Lower leg skin (tissue), 4 donors: ENCODE measurements around the gene TMEM43. TPM values are rescaled to one million over a fixed set of nuclear protein-coding genes. Genes with fewer than 3 reads are reported as not detected.

Source experiments
- DNase-seq, 2 donors: peaks; one replicate each; pipeline ENCODE4 v3.0.0-alpha.2; 2019; ENCODE audit warnings: low spot score in 2 of 2
- H3K4me3 ChIP-seq: fragments of 200-600 bp; sonication (generic); 2 replicates; pipeline ENCODE4 v1.5.1; 2017; ENCODE audit warnings: mild to moderate bottlenecking, low read depth; ENCODE audit not compliant: poor library complexity, severe bottlenecking
- POLR2A ChIP-seq, 2 donors: fragments of 450-650 bp; IDR thresholded peaks; one replicate each; pipeline ENCODE4 v1.6.1; 2016 to 2017; ENCODE audit warnings: antibody characterized with exemption in 2 of 2, mild to moderate bottlenecking in 1 of 2, moderate library complexity in 1 of 2
- WGBS, 2 donors: methylation state at CpG; one replicate each; pipeline ENCODE4 v1.1.5; 2018; 5-methylcytosine and 5-hydroxymethylcytosine counted together
- intact Hi-C: fragments of 100-400 bp; cut with DNase I; formaldehyde crosslinking; loops from one replicate; pipeline ENCODE4 v1.15.0; 2023; ENCODE audit warnings: low total_unique reads
- total RNA-seq, 4 donors: library from RNA; depleted of rRNA; stranded (reverse); fragments of >200 nt; gene quantifications; one replicate each; pipeline ENCODE4 v1.1.0, GENCODE V29; 2016
- TF ChIP-seq, protein P1 (sequence below), 3 donors: fragments of 450-650 bp; IDR thresholded peaks; one replicate each; pipeline ENCODE4 v1.5.1; 2016; ENCODE audit warnings: antibody characterized with exemption in 3 of 3, mild to moderate bottlenecking in 3 of 3, moderate library complexity in 2 of 3

TMEM43 gene
- total RNA-seq, 4 donors from 2014 or later, result 184 to 225 (median 202) TPM

DNA sequence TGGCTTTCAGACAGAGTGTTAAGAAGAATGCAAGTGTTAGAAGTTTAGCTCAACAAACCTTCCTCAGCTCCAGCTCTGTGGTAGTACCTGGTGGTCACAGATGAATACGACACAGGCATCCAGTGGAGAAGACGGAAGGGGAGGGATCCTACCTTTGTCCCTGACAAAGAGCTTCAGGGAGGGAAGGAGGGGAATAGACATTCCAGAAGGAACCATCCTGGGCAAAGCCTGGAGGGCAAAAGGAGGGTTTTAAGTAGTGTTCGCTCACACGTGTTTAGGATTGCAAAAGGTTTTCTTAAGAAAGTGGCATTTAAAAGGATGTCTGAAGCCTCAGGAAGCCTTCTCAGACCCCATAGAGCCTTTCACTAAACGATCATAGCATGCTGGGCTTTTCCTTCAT is 3.0 kb upstream of the TMEM43 start:
- DNase-seq, result no peak
- WGBS, 2 donors, result 69 to 79% methylated on average over 5 of the region's 5 CpGs
- H3K4me3 ChIP-seq, result no peak overlapping the region
- TF ChIP-seq, protein P1, sequence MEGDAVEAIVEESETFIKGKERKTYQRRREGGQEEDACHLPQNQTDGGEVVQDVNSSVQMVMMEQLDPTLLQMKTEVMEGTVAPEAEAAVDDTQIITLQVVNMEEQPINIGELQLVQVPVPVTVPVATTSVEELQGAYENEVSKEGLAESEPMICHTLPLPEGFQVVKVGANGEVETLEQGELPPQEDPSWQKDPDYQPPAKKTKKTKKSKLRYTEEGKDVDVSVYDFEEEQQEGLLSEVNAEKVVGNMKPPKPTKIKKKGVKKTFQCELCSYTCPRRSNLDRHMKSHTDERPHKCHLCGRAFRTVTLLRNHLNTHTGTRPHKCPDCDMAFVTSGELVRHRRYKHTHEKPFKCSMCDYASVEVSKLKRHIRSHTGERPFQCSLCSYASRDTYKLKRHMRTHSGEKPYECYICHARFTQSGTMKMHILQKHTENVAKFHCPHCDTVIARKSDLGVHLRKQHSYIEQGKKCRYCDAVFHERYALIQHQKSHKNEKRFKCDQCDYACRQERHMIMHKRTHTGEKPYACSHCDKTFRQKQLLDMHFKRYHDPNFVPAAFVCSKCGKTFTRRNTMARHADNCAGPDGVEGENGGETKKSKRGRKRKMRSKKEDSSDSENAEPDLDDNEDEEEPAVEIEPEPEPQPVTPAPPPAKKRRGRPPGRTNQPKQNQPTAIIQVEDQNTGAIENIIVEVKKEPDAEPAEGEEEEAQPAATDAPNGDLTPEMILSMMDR (IDR thresholded peaks at IDR 0.05), result no peak
- no peak for TF ChIP-seq POLR2A (IDR thresholded peaks at IDR 0.05)
- intact Hi-C loops, result loop anchor here (10.0 kb wide), 1 partner anchor 53 kb away; the partner anchor contains the start of genes LSM3 and XPC

DNA sequence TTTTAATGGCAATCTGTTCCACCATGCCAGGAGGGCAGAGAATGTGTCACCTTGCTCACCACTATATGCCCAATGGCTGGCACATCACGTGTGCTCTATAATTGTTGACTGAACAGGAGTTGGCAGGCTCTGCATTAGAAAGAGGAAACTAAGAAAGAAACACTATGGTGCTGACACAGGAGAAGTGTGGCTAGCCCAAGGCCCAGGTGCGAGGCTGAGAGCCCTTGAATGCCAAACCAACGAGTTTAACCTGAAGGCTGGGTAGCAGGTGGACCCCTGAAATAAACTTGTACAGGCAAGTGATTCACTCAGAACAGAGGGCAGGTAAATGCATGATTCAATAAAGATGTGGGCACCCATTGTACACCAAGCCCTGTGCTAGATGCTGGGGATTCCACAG is 2.6 kb upstream of the TMEM43 start:
- intact Hi-C loops, result loop anchor here (10.0 kb wide), 1 partner anchor 52 kb away; the partner anchor contains the start of genes LSM3 and XPC
- DNase-seq, result peak in 1 of 2 donors; percentile 17
- no peak overlapping the region for H3K4me3 ChIP-seq
- TF ChIP-seq POLR2A (IDR thresholded peaks at IDR 0.05), result no peak
- TF ChIP-seq, protein P1 (IDR thresholded peaks at IDR 0.05), result no peak
- WGBS, 2 donors, result 48 to 71% methylated on average over 3 of the region's 3 CpGs

DNA sequence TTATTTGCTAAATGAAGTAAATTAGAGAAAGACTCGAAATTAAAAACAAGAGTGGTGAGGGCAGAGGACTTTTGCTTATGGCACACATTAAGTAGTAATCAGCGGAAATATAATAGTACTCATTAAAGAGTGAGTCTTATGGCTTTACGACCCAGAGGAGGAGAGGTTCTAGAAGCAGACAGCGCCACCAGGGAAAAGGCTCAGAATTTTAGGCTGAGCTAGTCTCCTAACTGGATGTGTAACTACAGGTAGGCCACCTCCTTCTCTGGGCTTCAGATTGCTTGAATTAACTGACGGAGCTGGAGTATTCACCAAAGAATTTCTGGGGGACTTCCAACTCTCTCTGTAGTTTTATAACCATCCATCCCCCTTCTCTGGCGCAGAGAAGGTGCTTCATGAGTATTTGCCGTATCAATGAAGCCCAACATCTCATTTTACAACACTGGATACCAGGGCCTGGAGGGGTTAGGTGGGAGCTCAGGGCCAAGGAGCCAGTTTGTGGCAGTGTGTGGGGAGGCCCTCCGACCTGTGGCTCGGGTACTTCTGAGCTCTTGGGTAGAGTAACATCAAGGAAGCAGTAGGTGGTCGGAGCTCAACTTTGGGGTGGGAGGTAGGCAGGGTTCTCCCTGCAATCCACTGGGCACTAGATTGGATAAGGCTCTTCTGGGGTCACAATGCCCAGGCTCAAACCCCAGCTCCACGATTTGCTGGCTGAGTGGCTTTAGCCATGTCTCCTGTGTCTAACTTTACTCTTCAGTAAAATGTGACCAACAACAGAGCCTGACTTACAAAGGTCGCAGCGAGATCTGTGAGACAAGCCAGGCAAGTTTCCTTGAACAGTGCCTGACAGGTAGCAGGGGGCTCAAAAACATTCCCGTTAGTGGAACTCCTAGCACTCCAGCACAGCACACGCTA is 1.3 kb upstream of the TMEM43 start:
- H3K4me3 ChIP-seq, result peak overlapping the region; percentile 99
- intact Hi-C loops, result loop anchor here (10.0 kb wide), 1 partner anchor 51 kb away; the partner anchor contains the start of genes LSM3 and XPC
- DNase-seq, result peak in 1 of 2 donors; percentile 63
- WGBS, 2 donors, result 38 to 39% methylated on average over 15 of the region's 15 CpGs
- TF ChIP-seq, protein P1 (IDR thresholded peaks at IDR 0.05), result no peak
- TF ChIP-seq POLR2A (IDR thresholded peaks at IDR 0.05), result no peak

DNA sequence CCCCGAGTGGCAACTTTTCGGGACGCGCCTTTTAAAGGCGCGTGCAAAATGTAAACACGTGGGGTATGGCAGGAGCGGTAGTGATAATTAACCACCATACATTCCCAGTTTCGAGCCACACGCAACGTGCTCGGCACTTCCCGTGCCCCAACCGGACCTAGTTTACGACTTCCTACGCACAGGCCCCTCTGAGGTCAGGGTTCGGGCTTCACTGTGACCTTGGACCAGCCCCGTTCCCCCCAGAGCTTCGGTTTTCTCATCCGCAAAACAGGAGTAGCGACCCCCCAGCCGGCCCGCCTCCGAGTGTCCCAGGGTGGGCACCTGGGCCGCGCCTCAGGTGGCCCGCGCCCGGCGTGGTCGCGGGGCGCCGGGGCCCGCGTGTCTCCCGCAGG is 633 bp upstream of the TMEM43 start:
- intact Hi-C loops, result loop anchor here (10.0 kb wide), 1 partner anchor 51 kb away; the partner anchor contains the start of genes LSM3 and XPC
- WGBS, 2 donors, result 0 to 1% methylated on average over 29 to 33 of the region's 37 CpGs
- no peak for TF ChIP-seq POLR2A (IDR thresholded peaks at IDR 0.05)
- TF ChIP-seq, protein P1 (IDR thresholded peaks at IDR 0.05), result no peak
- peak overlapping the region; percentile 99 for H3K4me3 ChIP-seq
- DNase-seq, result peak in 1 of 2 donors; percentile 94

DNA sequence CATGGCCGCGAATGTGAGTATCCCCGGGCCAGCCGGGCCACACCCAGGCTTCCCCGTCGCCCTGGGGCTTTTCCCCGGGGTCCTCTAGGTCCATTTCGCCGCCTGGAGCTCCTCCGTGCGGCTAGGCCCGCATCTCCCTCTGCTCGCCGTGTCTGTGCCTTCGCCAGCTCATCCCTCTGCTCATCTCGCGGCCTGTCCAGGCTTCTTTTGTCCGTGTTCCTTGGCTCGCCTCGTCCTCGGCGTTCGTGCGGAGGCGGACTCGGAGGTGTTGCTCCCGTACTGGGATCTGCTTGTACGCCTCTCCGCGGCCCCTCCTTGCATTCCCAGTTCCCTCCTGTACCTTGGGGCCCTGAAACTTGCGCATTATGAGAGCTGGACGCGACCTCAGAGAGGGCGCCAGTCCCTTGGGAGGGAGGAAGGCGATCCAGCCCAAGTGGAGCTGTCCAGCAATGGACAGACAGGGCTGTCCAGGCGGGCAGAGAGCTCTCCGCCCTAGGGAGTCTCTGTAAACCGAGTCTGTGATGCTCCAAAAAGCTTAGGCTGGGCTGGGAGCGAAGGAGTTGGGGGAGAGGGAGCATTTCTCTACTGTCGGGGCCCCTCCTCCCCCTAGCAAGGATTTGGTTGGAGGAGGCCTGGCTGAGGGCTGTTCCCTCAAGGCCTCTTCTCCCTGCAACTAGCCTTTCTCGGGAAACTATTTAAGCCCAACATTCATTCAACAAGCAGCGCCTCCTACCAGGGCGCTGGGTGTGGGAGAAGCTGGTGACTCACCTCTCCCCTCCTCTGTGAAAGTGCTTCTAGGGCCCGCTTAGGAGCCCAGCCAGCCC is 553 bp downstream of the TMEM43 start:
- TF ChIP-seq, protein P1 (IDR thresholded peaks at IDR 0.05), result no peak
- TF ChIP-seq POLR2A (IDR thresholded peaks at IDR 0.05), result no peak
- intact Hi-C loops, result loop anchor here (10.0 kb wide), 1 partner anchor 49 kb away; the partner anchor contains the start of genes LSM3 and XPC
- 0 to 1% methylated on average over 40 to 42 of the region's 44 CpGs for WGBS, 2 donors
- H3K4me3 ChIP-seq, result peak overlapping the region; percentile 99
- peak; percentile 88 to 96 for DNase-seq
